Activated T-cell treated with anti-CD3 and anti-CD28 coated beads for 48 hours (primary cell): ENCODE measurements around the gene NEMP1.

ENCODE experiments used
- DNase-seq: peaks from one replicate; pipeline ENCODE4 v3.0.0-alpha.2; 2020; ENCODE audit warnings: low read depth

NEMP1 gene

DNA sequence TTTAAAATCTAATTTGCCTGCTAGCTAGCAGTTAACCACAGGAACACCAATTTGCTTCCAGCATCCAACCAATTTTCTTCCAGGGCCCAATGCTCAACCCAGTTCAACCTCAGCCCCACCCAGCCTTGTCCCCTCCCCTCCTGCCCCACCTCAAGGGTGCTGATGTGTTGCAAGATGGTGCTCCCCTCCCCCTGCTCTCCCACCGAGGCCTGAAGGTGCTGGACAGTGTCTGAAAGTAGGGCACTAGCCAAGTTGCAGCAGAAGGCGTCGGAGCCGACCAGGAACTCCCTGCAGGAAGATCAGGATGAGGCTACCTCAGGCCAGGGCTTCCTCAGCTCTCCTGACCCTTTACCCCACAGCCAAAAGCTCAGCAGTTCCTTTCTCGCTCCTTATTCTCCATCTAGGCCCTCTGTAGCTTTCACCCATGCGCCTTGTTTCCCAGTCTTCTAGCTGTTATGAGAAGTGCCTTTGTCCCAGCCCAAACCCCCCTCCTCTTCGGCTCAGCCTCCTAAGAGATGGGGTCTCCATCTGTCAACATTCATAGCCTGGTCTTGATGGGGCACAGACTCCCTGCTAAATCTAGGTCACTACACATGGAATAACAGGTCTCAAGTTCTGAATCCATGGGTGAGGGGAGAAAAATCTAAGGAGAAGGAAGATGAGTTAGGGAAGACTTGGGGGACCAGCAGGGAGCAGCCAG is 29.0 kb upstream of the NEMP1 start:
- DNase-seq, result no peak

DNA sequence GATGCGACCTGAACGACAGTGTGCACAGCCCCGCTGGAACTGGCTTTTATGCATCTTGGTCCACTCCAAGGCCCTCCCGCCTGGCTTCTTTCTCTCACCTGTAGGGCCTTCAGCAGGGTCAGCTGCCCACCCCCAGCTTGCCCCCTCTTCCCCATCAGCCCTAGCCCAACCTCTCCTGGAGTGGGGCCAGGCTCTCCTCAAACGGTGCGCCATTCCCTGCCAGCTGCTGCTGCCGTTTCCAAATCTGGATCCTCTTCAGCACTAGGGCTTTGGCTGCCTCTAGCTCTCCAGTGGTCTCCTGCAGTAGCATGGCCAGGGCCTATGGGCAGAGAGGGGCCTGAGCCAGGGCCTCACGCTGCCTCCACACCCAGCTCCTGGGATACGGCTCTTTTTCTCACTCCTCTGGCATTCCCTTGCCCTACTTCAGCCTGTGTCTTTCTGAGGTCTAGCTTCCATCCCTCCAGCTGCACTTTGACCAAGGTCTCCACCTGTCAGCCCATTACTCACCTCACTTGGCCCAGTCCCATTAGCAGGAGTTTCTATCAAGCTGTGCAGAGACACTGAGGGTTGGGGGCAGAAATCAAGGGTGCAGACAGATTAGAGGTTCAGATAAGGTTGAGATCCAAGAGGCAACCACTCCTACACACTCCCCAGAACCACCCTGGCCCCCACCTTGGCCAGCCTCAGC is 27.6 kb upstream of the NEMP1 start:
- no peak for DNase-seq

DNA sequence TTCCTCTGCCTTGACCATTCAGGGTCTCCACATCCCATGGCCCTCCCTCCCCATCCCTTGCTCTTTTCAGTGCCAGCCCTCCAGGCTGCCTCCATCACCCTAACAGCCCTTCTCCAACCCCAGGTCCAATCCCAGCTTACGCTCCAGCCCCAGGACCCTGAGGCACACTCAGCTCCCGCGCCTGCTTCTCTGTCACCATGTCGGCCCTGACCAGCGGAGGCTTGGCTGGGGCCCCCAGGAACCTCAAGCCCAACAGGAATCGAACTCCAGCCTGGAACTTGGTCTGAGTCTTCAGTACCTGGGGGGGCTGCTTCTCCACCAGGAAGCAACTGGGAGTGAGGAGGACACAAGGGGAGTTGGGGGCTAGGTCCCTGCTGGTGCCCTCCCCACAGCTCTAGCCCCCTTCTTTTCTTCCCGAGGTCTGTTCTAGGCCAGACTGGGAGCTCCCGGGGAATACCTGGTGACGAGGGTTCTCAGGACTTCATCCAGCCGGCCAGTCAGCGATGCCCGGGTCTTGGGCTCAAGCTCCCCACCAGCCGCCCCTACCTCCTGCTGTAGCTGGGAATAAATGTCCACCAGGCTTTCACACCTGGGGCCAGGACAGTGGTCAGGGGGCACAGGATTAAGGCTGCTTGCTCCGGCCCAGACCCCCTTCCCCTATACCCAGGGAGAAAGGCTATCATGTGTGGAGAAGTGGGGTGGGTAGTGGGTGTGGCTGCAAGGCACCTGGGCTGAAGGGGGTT is 26.6 kb upstream of the NEMP1 start:
- no peak for DNase-seq

DNA sequence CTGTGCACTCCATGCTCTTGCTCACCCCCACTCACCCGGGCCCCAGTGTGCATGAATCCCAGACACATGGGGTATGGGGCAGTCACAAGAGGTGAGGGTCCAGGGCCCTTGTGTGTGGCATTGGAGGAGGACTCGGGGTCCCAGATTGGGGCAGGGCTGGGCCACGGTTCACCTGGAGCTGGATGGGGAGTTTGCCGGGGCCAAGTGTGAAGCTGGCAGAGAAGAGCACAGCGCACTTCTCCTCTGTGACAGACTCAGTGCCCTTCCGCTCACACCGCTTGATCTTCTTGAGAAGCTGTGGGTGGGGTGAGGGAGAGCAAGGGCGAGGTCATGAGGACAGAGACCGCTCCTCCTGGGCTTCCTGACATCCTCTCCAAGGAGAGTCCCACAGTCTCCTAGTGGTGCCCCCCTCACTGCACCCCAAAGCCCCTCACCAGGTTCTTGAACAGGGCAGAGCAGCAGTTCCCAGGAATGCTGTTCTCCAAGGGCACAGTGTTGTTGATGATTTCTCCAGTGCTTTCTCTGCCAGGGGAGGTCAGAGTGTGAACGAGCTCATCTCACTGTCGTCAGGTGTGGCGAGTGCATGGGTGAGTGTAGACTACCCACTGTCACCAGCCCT is 25.8 kb upstream of the NEMP1 start:
- no peak for DNase-seq

GRCh38 chr12:57103856-57104255 is 25.3 kb upstream of the NEMP1 start:
- no peak for DNase-seq

DNA sequence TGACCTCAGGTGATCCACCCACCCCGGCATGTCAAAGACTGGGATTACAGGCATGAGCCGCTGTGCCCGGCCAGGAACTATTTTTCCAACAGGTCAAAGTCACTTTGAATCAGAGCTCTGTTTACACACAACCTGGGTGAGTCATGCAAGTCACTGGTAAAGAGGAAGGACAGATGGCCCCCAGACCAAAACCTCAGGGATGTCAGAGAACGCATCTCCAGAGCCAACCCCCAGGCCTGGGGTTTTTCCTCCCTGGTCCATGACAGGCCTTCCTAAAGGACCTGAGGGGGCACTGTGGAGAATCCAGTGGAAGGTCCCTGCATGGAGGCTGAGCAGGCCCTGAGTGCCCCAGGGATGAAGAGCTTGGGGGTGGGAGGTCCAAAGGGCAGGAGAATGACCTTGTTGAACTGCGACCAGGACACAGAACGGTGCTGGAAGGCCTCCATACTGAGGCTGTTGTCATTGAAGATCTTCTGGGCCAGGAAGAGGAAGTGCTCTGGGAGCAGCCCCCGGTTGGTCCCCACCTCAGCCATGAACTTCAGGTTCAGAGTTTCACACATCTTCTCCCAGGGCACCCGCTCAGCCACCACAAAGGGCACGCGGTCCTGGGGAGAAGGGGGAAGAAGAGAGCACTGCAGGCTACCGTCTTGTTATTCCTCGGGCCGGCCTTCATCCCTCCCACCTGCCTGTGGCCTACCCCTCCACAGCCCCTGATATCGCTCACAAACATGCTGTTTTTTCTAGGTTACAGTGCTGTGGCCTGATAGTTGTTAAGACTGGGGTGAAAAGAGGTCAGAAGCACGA is 23.5 kb upstream of the NEMP1 start:
- no peak for DNase-seq

DNA sequence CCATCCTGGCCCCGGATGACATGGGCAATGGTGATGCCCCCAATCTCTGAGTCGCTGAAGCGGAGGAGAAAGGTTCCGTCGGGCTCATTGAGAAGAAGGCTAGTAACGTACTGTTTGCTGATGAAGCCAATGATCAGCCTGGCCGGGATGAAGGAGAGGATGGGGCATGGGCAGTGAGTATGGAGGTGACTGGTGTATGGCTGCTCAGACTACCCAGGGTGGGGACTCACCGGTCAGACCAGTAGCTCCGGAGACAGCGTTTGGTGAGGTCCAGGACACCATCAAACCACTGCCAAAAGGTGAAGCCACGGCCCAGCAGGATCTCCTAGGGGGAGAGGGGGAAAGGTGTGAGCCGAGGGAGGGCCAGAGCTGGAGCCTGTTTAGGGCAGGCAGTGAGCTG is 21.2 kb upstream of the NEMP1 start:
- no peak for DNase-seq

- DNase-seq, result no peak
These were observed 20.6 kb upstream of the NEMP1 start for GRCh38 chr12:57099047-57099714.

DNA sequence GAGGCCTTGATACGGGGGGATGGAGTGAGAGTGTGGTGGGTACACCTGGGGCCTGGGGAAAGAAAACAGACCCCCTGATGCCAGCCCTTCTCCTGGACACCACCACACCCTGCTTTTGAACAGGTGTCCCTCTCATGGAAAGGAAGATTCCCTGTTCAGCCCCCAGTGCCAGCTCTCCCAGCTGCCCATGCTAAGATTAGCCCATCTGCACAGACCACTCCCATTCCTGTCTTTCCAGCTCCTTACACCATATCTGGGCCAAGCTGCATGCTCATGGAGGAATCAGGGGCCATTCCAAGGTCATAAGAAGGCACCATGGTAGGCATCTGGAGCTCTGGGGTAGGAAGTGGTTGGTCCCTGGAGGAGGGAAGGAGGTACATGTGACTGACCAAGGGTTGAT is 20.0 kb upstream of the NEMP1 start:
- DNase-seq, result no peak

DNA sequence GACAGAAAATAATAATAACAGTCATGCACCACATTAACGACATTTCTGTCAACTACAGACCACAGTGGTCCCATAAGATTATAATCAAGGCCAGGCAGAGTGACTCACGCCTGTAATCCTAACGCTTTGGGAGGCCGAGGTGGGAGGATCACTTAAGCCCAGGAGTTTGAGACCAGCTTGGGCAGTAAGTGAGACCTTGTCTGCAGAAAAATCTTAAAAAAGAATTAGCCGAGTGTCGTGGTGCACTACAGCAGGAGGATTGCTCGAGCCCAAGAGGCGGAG is 18.9 kb upstream of the NEMP1 start:
- DNase-seq, result no peak

DNA sequence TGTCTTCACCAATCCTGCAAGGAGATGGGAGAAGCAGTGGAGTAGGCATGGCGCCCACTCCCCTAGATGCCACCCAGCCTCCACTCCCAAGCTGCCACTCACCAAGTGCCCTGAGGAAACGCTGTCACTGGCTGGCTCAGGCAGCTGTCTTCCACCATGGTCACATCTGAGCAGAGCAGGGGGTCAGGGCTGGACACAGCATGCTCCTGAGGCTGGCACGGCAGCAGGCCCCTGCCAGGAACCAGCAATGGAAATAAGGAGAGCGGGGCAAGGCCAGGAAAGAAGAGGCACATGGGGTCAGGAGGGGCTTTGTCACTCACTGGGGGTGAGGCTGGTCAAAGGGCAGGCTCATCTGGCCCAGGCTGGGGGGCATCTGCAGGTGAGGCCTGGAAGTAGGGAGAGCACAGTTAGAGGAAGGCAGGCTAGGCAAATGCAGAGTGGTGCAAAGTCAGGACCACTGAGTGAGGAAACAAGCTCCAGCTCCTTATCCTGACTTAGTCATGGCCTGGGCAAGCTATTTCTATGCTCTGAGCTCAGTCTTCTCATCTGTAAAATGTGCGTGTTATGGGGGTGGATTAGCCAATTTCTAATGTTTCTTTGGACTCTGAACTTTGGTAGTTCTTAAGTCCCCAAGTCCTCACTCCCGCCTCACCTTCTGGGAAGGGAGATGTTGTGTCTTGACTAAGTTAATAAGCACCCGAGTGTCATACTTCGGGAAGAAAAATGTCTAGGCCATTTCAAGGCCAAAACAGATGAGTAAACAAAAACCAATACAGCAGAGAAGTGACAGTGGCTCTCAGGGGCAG is 18.4 kb upstream of the NEMP1 start:
- no peak for DNase-seq

DNA sequence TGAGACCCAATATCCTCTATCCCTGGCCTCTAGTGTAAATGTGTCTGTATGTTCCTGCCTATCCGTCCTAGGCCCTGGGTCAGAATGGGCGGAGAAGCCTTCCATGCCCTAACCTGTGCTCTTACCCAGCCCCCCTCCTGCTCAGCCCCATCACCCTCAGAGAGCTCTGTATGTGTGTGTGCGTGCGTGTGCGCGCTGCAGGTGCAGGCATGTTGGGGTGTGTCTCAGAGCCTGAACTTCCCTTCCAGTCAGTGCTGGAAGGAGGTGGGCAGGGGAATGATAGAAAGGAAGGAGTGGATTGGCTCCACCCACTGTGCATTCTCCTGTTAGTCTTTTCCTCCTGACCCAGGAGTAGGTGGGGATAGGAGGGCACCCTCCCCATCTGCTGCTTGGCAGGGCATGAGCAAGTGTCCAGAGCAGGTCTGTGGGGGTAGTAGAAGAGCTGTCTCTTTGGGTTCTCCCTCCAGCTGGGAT is 17.5 kb upstream of the NEMP1 start:
- no peak for DNase-seq

DNA sequence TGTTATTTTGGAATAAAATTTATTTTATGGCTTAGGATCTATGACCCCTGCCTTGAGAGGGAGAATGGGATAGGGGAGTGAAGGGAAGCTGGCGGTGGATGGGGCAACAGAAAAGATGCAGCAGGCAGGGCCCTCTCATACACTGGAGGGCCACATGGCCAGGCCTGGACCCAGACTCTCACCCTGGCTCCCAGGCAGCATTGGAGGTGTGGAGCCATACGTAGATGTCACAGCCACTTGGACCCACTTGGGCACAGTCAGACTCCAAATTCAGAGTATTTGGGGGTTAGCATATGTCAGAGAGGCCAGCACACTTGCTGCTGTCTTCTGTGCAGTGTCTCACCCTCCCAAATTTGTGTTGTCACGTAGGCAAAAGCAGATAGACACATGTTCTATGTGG is 16.8 kb upstream of the NEMP1 start:
- no peak for DNase-seq

GRCh38 chr12:57094208-57095160 is 15.9 kb upstream of the NEMP1 start:
- no peak for DNase-seq

DNA sequence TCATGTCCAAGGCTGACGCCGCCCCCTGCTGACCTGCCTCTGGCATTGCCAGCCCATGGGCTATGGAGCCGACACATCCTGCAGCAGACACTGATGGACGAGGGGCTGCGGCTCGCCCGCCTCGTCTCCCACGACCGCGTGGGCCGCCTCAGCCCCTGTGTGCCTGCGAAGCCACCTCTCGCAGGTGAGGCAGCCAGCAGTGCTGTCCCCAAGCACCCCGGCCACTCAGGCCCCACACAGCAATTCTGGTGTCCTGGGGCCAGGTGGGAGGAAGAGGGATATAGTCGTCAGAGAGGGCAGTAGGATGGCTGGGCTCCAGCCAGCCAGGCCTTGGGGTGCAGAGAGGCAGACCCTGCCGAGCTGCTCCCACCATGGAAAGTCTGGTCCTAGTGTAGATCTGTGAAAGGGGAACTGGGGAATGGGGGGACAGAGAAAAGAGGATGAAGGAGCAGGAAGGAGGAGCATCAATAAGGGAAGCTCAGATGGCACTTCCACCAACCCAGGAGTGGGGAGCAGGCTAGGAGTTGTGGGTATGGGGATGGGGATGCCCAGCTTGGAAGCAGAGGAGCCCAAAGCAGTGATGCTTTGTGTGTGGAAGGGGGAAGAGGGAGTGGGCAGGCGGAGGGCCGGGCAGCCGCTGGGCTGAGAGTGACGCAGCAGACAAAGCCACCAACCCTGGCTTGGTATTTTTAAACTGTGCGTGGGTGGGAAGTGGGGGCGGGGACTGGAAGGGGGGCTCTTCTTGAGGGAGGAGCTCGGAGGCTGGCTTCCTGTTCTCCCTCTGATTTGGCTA is 15.0 kb upstream of the NEMP1 start:
- peak; percentile 65 for DNase-seq

GRCh38 chr12:57092876-57093414 is 14.4 kb upstream of the NEMP1 start:
- no peak for DNase-seq

DNA sequence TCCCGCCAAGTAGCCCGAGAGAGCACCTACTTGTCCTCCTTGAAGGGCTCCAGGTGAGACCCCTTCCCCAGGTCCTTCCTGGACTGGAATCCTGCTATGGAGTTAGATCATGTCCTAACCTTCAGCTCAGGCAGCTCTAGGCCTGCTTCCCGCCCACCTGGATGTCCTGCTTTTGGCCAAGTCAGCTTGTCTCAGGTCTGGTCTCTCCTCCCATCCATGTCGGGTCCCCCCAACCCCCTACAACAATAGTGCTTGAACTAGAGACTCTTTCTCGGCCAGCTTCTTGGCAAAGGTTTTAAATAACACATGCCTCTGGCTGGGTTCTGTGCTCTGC is 13.9 kb upstream of the NEMP1 start:
- no peak for DNase-seq
